ENCODE results near the gene ACKR3.

Gene ACKR3

GRCh38 chr2:236613612-236614011, 44.0 kb downstream of the ACKR3 start:
- DNase-seq, result no peak

- DNase-seq, result no peak
These were observed 44.9 kb downstream of the ACKR3 start for GRCh38 chr2:236614551-236614950.

- no peak for DNase-seq
These were observed 46.4 kb downstream of the ACKR3 start for GRCh38 chr2:236616031-236616430.

GRCh38 chr2:236616624-236617023, 47.0 kb downstream of the ACKR3 start:
- DNase-seq, result no peak

GRCh38 chr2:236617221-236617737, 47.7 kb downstream of the ACKR3 start:
- DNase-seq, result no peak

GRCh38 chr2:236617796-236618195, 48.2 kb downstream of the ACKR3 start:
- no peak for DNase-seq

GRCh38 chr2:236618370-236618769, 48.7 kb downstream of the ACKR3 start:
- DNase-seq, result no peak

GRCh38 chr2:236619910-236620612, 50.4 kb downstream of the ACKR3 start:
- DNase-seq, result no peak

GRCh38 chr2:236621786-236622185, 52.2 kb downstream of the ACKR3 start:
- DNase-seq, result no peak

GRCh38 chr2:236622201-236622600, 52.6 kb downstream of the ACKR3 start:
- DNase-seq, result no peak

- DNase-seq, result no peak
These were observed 53.0 kb downstream of the ACKR3 start for GRCh38 chr2:236622660-236623059.

- no peak for DNase-seq
These were observed 54.2 kb downstream of the ACKR3 start for GRCh38 chr2:236623816-236624215.

GRCh38 chr2:236625156-236625690, 55.6 kb downstream of the ACKR3 start:
- no peak for DNase-seq

GRCh38 chr2:236626391-236627150, 56.9 kb downstream of the ACKR3 start:
- no peak for DNase-seq

GRCh38 chr2:236627193-236627592, 57.6 kb downstream of the ACKR3 start:
- no peak for DNase-seq

- no peak for DNase-seq
These were observed 58.2 kb downstream of the ACKR3 start for GRCh38 chr2:236627841-236628240.

GRCh38 chr2:236628256-236628901, 58.8 kb downstream of the ACKR3 start:
- no peak for DNase-seq

- no peak for DNase-seq
These were observed 59.5 kb downstream of the ACKR3 start for GRCh38 chr2:236628981-236629605.

GRCh38 chr2:236629961-236630872, 60.6 kb downstream of the ACKR3 start:
- no peak for DNase-seq

GRCh38 chr2:236631281-236631855, 61.7 kb downstream of the ACKR3 start:
- no peak for DNase-seq

- no peak for DNase-seq
These were observed 62.2 kb downstream of the ACKR3 start for GRCh38 chr2:236631856-236632291.

Data from CD4-positive, alpha-beta T cell treated with Interleukin-17A for 1 hour (primary cell).